Measurements from ENCODE around the gene RIN3.

The RIN3 gene

DNA sequence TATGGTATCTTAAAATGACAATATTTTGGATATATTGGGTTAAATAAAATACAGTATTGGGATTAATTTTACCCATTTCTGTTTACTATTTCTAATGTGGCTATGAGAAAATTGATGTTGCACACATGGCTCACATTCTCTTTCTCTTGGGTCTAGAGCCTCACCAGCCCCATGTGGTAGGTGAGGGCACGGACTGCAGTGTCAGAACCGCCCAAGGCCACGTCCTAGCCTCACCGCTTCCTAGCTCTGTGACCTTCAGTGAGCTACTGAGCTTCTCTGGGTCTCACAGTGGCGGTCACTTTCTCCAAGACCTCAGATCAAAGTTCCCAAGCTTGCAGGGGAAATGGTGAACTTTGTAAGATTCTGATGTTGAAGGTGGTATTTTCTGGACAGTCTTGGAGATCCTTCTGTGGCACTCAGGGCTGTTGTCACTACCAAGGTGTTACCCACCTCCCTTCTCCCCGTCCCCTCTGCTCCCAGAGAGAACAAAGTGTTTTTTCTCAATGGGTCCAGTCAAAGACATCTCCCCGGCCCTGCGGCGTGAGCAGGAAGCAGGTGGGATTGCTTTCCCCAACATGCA, 87.6 kb downstream of the RIN3 start:
- DNase-seq (ENCODE audit: insufficient read length, low spot score) = no peak
- no peak for FAIRE-seq
- no peak for TF ChIP-seq CTCF (IDR thresholded peaks at IDR 0.05; ENCODE audit: insufficient read depth, missing control alignments)

DNA sequence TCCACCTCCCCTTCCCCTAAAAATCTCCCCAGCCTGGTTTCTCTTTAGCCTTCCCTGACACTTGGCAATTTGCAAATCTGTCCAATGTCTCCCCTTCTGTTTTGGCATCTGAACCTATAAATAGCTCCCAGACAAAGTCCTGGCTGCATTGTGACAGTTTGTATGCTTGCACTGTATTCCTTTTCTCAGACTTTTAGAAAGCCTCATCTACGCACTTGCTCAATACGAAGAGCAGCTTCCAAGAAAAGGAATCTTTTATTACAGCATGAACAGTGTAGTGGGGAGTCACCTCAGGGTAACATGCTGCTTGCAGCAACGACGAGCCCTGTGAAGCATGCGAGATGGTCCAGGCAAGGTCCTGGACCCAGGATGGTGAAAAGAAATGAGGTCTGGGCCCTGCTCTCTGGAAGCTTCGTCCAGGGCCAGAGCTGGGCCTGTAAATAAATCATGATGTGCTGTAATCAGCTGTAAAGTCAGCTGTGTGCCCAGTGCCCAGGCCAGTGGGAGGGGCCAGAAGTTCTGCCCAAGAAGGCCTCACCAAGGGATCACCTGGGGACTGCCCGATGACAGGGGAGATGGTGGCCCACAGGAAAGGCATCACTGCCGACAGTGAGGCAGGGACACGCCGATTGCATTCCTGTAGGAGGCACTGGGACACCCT, 88.3 kb downstream of the RIN3 start:
- no peak for FAIRE-seq
- no peak for TF ChIP-seq CTCF (IDR thresholded peaks at IDR 0.05; ENCODE audit: insufficient read depth, missing control alignments)
- DNase-seq (ENCODE audit: insufficient read length, low spot score) = no peak

GRCh38 chr14:92603309-92604242, 90.0 kb downstream of the RIN3 start:
- no peak for FAIRE-seq
- no peak for DNase-seq (ENCODE audit: insufficient read length, low spot score)
- no peak for TF ChIP-seq CTCF (IDR thresholded peaks at IDR 0.05; ENCODE audit: insufficient read depth, missing control alignments)

- no peak for FAIRE-seq
Measured at GRCh38 chr14:92605274-92605940, 91.8 kb downstream of the RIN3 start.

GRCh38 chr14:92607251-92607650, 93.7 kb downstream of the RIN3 start:
- no peak for TF ChIP-seq CTCF (IDR thresholded peaks at IDR 0.05; ENCODE audit: insufficient read depth, missing control alignments)
- FAIRE-seq (no peak), DNase-seq (ENCODE audit: insufficient read length, low spot score) (no peak)

More at GRCh38 chr14:92605274-92605940, 91.8 kb downstream of the RIN3 start:
- no peak for DNase-seq (ENCODE audit: insufficient read length, low spot score)
- TF ChIP-seq CTCF (IDR thresholded peaks at IDR 0.05; ENCODE audit: insufficient read depth, missing control alignments) = no peak

DNA sequence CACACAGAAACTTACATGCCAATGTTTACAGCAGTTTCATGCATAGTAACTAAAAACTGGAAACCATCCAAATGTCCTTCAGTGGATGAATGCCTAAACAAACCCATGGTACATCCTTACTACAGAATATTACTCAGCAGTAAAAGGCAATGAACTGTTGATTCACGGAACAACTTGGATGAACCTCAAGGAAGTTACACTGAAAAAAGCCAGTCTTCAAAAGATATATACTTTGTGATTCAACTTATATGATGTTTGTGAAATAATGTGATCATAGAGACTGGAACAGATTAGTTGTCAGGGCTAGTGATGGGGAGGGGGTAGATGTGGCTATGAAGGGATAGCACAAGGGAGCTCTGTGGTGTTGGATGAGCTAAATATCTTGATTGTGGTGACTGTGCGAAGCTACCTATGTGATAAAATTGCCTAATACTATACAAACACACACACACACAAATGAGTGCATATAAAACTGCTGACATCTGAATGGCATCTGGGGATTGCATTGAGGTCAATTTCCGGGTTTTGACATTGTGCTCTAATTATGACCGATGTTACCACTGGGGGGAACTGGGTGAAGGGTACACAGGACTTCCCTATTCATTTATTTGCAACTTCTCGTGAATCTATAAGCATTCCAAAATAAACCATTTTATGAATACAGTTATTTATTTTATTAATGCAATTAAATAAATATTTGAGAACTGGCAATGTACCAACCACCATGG, 94.3 kb downstream of the RIN3 start:
- FAIRE-seq (no peak), DNase-seq (ENCODE audit: insufficient read length, low spot score) (no peak)
- TF ChIP-seq CTCF (IDR thresholded peaks at IDR 0.05; ENCODE audit: insufficient read depth, missing control alignments) = no peak

All from D721Med (cell line).